Upper lobe of right lung (tissue), 1 donor: ENCODE data around the gene ZNF280D. TPM values are rescaled to one million over a fixed set of nuclear protein-coding genes. Genes with fewer than 3 reads are reported as not detected.

ENCODE experiments used
- ATAC-seq: fragments of 200-7000 bp; cut with Tn5 transposase; one replicate; pipeline ENCODE4 v1.9.1; 2020; ENCODE audit warnings: mild to moderate bottlenecking, moderate library complexity
- DNase-seq: peaks from one replicate; pipeline ENCODE4 v3.0.0-alpha.2; 2020
- H3K27ac ChIP-seq: fragments of 200-600 bp; one replicate; pipeline ENCODE4 v1.8.0; 2022
- H3K27me3 ChIP-seq: fragments of 200-600 bp; one replicate; pipeline ENCODE4 v1.8.0; 2022; ENCODE audit warnings: mild to moderate bottlenecking
- H3K36me3 ChIP-seq: fragments of 200-600 bp; one replicate; pipeline ENCODE4 v1.8.0; 2022
- H3K4me1 ChIP-seq: fragments of 200-600 bp; one replicate; pipeline ENCODE4 v1.8.0; 2022
- H3K4me3 ChIP-seq: fragments of 200-600 bp; one replicate; pipeline ENCODE4 v1.8.0; 2022; ENCODE audit warnings: mild to moderate bottlenecking
- H3K9me3 ChIP-seq: fragments of 200-600 bp; one replicate; pipeline ENCODE4 v1.8.0; 2022
- intact Hi-C: fragments of 100-400 bp; cut with DNase I; formaldehyde crosslinking; loops from one replicate; pipeline ENCODE4 v1.11.0; 2022
- total RNA-seq: library from RNA; stranded (reverse); fragmentation: NEBNext Ultra II Directional; extraction: Animal tissue kit (Norgen Biotek cat#: 25700); gene quantifications from one replicate; pipeline ENCODE4 v1.2.1, GENCODE V29; 2021
- TF ChIP-seq, protein P1 (sequence below): fragments of 200-600 bp; IDR thresholded peaks from one replicate; pipeline ENCODE4 v1.8.0; 2022; ENCODE audit warnings: antibody characterized with exemption
- donor health status: DM: no; HTN: yes; CAD: no; lungs with severe emphysema.

ZNF280D gene
- total RNA-seq, 1 donor from 2014 or later: 46.2 TPM

DNA sequence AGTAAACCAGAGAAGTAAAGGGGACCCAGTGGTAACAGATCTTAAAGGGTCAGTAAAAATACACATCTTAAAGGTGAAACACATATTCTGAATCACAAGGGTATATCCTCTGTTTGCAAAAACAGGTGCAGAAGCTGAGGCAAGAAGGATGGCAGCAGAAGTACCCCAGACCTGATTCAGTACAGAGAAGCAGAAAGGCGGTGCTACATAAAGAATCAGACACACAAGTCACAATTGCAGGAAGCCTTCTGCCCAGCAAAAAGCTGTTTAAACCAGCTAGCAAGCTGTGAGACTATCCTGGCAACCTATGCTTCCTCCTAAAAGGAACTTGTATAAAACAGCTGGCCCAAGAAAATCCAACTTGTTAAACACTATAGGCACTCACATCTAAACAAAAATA, 49.4 kb downstream of the ZNF280D start:
- Histone ChIP-seq H3K27ac (no peak overlapping the region), H3K4me1 (no peaks in the 10 kb centered on the region), H3K36me3 (peaks cover 8% of the 10 kb centered on the region), H3K27me3 (no peaks in the 10 kb centered on the region), H3K9me3 (no peaks in the 10 kb centered on the region), H3K4me3 (no peak overlapping the region)
- intact Hi-C loops: no loop called here
- DNase-seq (no peak), ATAC-seq (no peak)
- TF ChIP-seq, protein P1, sequence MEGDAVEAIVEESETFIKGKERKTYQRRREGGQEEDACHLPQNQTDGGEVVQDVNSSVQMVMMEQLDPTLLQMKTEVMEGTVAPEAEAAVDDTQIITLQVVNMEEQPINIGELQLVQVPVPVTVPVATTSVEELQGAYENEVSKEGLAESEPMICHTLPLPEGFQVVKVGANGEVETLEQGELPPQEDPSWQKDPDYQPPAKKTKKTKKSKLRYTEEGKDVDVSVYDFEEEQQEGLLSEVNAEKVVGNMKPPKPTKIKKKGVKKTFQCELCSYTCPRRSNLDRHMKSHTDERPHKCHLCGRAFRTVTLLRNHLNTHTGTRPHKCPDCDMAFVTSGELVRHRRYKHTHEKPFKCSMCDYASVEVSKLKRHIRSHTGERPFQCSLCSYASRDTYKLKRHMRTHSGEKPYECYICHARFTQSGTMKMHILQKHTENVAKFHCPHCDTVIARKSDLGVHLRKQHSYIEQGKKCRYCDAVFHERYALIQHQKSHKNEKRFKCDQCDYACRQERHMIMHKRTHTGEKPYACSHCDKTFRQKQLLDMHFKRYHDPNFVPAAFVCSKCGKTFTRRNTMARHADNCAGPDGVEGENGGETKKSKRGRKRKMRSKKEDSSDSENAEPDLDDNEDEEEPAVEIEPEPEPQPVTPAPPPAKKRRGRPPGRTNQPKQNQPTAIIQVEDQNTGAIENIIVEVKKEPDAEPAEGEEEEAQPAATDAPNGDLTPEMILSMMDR: no peak

DNA sequence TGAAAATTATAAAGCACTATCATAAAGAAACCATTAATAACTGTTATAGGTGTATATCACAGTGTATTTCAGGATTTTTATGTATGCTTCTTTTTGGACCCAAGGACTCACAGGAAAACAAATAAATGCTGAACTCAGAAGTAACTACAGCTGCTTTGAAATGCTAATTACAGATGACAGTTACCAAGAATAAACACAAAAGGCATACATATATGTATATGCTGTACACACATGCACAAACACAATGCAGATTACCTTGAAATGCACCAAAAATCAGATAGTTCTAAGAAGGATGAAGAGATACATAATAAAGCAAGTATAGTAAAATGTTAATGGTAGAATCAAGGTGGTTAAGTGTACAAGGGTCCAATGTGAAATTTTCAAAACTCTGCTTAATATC, 52.2 kb downstream of the ZNF280D start:
- H3K4me1 ChIP-seq: no peaks in the 10 kb centered on the region
- intact Hi-C loops: no loop called here
- no peak overlapping the region for H3K4me3 ChIP-seq

DNA sequence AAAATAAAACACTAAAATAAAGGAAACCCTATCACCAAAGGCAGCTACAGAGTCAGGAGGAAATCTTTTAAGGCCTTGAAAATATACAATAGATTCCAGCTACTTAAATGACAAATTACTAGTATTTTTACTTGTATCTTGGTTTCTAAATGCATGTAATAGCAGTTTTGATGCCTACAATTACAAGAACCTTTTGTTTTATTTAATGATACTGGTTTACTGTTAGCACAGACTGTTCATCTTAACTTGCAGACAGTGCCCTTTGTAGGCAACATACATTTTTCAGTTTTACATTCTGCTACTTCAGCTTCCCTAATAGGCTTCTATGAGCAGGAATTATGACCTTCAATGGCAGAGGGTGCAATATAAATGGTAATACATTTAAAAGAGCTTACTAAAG, 54.1 kb downstream of the ZNF280D start:
- TF ChIP-seq, protein P1: no peak
- peaks cover 34% of the 10 kb centered on the region for H3K36me3 ChIP-seq
- H3K27ac ChIP-seq: no peak overlapping the region
- no peaks in the 10 kb centered on the region for H3K27me3 ChIP-seq
- no peaks in the 10 kb centered on the region for H3K4me1 ChIP-seq
- H3K4me3 ChIP-seq: no peak overlapping the region
- intact Hi-C loops: no loop called here
- H3K9me3 ChIP-seq: no peaks in the 10 kb centered on the region
- no peak for DNase-seq
- ATAC-seq: no peak

More for the DNA sequence above, 52.2 kb downstream of the ZNF280D start:
- Histone ChIP-seq H3K36me3 (peaks cover 27% of the 10 kb centered on the region), H3K27me3 (no peaks in the 10 kb centered on the region), H3K9me3 (no peaks in the 10 kb centered on the region), H3K27ac (no peak overlapping the region)
- ATAC-seq (no peak), DNase-seq (no peak)
- TF ChIP-seq, protein P1: no peak

DNA sequence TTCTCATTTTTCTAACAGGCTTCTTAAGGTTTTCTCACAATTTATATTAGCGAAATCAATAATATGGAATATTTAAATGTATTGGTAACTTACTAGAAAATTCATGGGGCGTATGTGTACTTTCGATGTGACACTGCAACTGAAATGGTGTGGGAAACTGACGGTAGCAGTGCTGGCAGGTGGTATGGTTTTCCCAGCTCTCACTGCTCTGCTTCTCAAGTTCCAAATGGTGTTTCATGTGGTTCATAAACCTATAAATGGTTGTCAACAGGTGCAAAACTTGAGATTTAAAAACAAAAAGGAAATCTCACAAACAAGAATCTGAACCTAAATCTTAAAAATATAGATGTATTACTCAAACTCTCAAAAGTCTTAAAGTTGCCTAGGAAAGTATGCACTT, 54.7 kb downstream of the ZNF280D start:
- H3K27me3 ChIP-seq: no peaks in the 10 kb centered on the region
- H3K9me3 ChIP-seq: no peaks in the 10 kb centered on the region
- no peak for ATAC-seq
- H3K27ac ChIP-seq: no peak overlapping the region
- intact Hi-C loops: no loop called here
- H3K36me3 ChIP-seq: peaks cover 34% of the 10 kb centered on the region
- no peak overlapping the region for H3K4me3 ChIP-seq
- no peaks in the 10 kb centered on the region for H3K4me1 ChIP-seq
- TF ChIP-seq, protein P1: no peak
- DNase-seq: no peak

DNA sequence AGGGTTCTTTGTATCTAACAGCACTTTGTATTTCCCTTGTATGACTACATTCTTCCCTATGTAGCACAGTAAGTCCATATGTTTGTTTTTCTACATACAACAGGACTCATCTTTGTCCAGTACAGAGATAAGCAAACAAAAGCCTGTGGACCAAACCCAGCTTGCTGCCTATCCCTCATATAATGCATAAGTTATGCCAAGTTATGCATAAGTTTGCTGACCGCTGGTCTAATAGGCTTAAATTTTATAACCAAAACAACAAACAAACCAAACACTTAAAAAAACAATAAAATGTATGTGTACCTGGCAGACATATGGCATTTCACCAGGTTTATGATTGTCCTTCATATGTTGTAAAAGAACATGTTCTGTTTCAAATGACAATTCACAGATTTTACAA, 56.0 kb downstream of the ZNF280D start:
- Histone ChIP-seq H3K27ac (no peak overlapping the region), H3K9me3 (no peaks in the 10 kb centered on the region), H3K27me3 (no peaks in the 10 kb centered on the region), H3K4me3 (no peak overlapping the region), H3K36me3 (peaks cover 35% of the 10 kb centered on the region), H3K4me1 (no peaks in the 10 kb centered on the region)
- ATAC-seq (no peak), DNase-seq (no peak)
- TF ChIP-seq, protein P1: no peak
- intact Hi-C loops: no loop called here

DNA sequence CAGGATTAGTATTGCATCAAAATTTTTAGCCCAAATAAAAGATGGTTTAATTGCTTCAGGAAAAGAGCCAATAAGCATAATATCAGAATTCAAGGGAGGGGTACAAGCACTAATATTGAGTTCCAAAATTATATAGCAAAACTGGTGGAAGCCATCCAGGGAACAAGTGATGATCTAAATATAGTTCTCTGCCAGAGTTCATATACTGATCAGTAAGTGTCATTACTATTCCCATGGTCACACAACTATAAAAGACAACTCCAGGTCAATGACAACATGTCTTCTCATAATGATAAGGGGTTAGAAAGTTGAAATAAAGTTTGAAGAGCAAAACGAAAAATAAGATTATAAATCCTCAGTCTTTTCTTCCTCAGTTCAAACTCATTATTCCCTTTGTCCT, 57.4 kb downstream of the ZNF280D start:
- intact Hi-C loops: no loop called here
- no peaks in the 10 kb centered on the region for H3K4me1 ChIP-seq
- no peak overlapping the region for H3K27ac ChIP-seq
- H3K9me3 ChIP-seq: no peaks in the 10 kb centered on the region
- TF ChIP-seq, protein P1: no peak
- no peaks in the 10 kb centered on the region for H3K27me3 ChIP-seq
- no peak for DNase-seq
- peaks cover 41% of the 10 kb centered on the region for H3K36me3 ChIP-seq
- H3K4me3 ChIP-seq: no peak overlapping the region
- ATAC-seq: no peak
